ENCODE measurements around the gene STAB1. TPM values are rescaled to one million over a fixed set of nuclear protein-coding genes. Genes with fewer than 3 reads are reported as not detected.

The STAB1 gene
- total and polyA plus RNA-seq, 2 donors (not counting 1 experiment from before 2014, with no cell fraction given), result under 0.01 to 0.09 TPM

DNA sequence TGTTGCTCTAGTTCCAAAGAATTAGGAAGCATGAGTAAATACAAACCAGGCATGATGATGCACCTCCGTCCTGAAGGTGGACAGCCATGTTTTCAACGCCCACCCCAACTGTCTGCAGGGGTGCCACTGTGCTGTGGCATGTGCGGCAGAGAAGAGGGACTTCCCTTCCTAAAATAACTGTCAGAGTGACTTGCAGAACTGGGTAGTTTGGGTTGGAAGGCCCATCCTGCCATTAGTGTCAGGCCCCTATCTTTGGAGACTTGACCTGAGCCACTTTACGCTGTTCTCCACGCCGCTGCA lies 17.4 kb upstream of the STAB1 start:
- TF ChIP-seq EZH2 (IDR thresholded peaks at IDR 0.05; ENCODE audit: low read length, missing control alignments), result no peak
- TF ChIP-seq, protein P1, sequence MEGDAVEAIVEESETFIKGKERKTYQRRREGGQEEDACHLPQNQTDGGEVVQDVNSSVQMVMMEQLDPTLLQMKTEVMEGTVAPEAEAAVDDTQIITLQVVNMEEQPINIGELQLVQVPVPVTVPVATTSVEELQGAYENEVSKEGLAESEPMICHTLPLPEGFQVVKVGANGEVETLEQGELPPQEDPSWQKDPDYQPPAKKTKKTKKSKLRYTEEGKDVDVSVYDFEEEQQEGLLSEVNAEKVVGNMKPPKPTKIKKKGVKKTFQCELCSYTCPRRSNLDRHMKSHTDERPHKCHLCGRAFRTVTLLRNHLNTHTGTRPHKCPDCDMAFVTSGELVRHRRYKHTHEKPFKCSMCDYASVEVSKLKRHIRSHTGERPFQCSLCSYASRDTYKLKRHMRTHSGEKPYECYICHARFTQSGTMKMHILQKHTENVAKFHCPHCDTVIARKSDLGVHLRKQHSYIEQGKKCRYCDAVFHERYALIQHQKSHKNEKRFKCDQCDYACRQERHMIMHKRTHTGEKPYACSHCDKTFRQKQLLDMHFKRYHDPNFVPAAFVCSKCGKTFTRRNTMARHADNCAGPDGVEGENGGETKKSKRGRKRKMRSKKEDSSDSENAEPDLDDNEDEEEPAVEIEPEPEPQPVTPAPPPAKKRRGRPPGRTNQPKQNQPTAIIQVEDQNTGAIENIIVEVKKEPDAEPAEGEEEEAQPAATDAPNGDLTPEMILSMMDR (conservative IDR thresholded peaks at IDR 0.05 in 1 of 2, IDR thresholded peaks at IDR 0.05 in 1 of 2; ENCODE audit: low read depth in 1 of 2, low read length in 2 of 2), result no peak
- H4K20me1 ChIP-seq (ENCODE audit: control insufficient read depth, extremely low read depth, insufficient read depth, low read length), result no peaks in the 10 kb centered on the region
- H3K36me3 ChIP-seq (ENCODE audit: control insufficient read depth, insufficient read depth, low read length), result peaks cover 43% of the 10 kb centered on the region

DNA sequence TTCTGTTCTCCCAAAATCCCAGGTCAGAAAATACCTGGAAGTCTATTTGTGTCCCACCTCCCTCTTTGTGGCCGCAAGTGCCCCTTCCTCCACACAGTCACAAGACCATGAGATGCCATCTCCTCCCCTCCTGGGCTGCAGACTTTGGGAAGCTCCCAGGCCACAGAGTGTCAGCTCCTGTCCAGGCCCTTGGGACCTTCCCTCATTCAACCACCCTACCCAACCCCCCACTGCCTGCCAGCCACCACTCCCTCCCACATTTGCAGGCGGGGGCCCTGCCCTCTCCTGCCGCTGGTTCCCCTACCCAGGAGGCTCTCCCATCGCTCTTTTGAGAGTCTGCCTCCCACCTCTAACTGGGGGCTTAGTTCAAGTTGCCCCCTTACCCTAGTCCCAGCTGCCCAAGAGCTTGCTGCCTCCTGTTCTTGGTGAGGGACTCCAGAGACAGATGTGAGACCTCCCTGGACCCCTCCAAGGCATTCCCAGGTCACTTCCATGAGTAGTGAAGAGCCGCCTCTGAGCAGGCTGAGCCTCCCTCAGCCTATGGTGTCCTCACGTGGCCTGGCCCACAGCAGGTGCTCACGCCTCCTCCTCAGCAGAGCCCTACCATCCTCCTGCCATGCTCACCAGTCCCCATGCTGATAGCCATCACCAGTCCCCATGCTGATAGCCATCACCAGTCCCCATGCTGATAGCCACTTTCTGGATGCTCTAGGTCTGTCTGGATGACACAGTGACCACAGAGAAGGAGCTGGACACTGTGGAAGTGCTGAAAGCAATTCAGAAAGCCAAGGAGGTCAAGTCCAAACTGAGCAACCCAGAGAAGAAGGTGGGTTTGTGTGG lies 15.9 kb upstream of the STAB1 start:
- DNase-seq (ENCODE audit: low read depth in 2 of 2), result no peak
- no peak overlapping the region for H3K27ac ChIP-seq (ENCODE audit: insufficient read depth, low read length)
- H3K4me1 ChIP-seq (ENCODE audit: control insufficient read depth, extremely low read depth, insufficient read depth, low read length), result peaks cover 12% of the 10 kb centered on the region
- H2AFZ ChIP-seq (ENCODE audit: low read length), result no peak overlapping the region
- H3K9me3 ChIP-seq (ENCODE audit: control insufficient read depth, insufficient read depth, low read depth, low read length), result no peaks in the 10 kb centered on the region
- H3K79me2 ChIP-seq (ENCODE audit: control insufficient read depth, insufficient read depth, low read length), result no peaks in the 10 kb centered on the region
- H3K4me2 ChIP-seq (ENCODE audit: extremely low read depth, insufficient read depth, low read length), result no peak overlapping the region
- no peaks in the 10 kb centered on the region for H4K20me1 ChIP-seq (ENCODE audit: control insufficient read depth, extremely low read depth, insufficient read depth, low read length)
- no peaks in the 10 kb centered on the region for H3K27me3 ChIP-seq (ENCODE audit: control insufficient read depth, insufficient read depth, low read length)
- TF ChIP-seq, protein P1 (conservative IDR thresholded peaks at IDR 0.05 in 1 of 2, IDR thresholded peaks at IDR 0.05 in 1 of 2; ENCODE audit: low read depth in 1 of 2, low read length in 2 of 2), result no peak
- TF ChIP-seq EZH2 (IDR thresholded peaks at IDR 0.05; ENCODE audit: low read length, missing control alignments), result no peak
- H3K4me3 ChIP-seq (replicated peaks in 1 of 4; ENCODE audit: control extremely low read depth in 1 of 4, insufficient read depth in 1 of 4, low read depth in 3 of 4, low read length in 4 of 4), result no peak overlapping the region
- peaks cover 34% of the 10 kb centered on the region for H3K36me3 ChIP-seq (ENCODE audit: control insufficient read depth, insufficient read depth, low read length)
- H3K9ac ChIP-seq (ENCODE audit: insufficient read depth, low read length), result no peak overlapping the region

More for the DNA sequence above, 17.4 kb upstream of the STAB1 start:
- no peak overlapping the region for H3K4me2 ChIP-seq (ENCODE audit: extremely low read depth, insufficient read depth, low read length)
- H3K27me3 ChIP-seq (ENCODE audit: control insufficient read depth, insufficient read depth, low read length), result no peaks in the 10 kb centered on the region
- no peaks in the 10 kb centered on the region for H3K79me2 ChIP-seq (ENCODE audit: control insufficient read depth, insufficient read depth, low read length)
- no peak overlapping the region for H3K4me3 ChIP-seq (replicated peaks in 1 of 4; ENCODE audit: control extremely low read depth in 1 of 4, insufficient read depth in 1 of 4, low read depth in 3 of 4, low read length in 4 of 4)
- no peak for DNase-seq (ENCODE audit: low read depth in 2 of 2)
- H3K4me1 ChIP-seq (ENCODE audit: control insufficient read depth, extremely low read depth, insufficient read depth, low read length), result peaks cover 2% of the 10 kb centered on the region
- no peak overlapping the region for H2AFZ ChIP-seq (ENCODE audit: low read length)
- H3K27ac ChIP-seq (ENCODE audit: insufficient read depth, low read length), result no peak overlapping the region
- no peaks in the 10 kb centered on the region for H3K9me3 ChIP-seq (ENCODE audit: control insufficient read depth, insufficient read depth, low read depth, low read length)
- H3K9ac ChIP-seq (ENCODE audit: insufficient read depth, low read length), result no peak overlapping the region

DNA sequence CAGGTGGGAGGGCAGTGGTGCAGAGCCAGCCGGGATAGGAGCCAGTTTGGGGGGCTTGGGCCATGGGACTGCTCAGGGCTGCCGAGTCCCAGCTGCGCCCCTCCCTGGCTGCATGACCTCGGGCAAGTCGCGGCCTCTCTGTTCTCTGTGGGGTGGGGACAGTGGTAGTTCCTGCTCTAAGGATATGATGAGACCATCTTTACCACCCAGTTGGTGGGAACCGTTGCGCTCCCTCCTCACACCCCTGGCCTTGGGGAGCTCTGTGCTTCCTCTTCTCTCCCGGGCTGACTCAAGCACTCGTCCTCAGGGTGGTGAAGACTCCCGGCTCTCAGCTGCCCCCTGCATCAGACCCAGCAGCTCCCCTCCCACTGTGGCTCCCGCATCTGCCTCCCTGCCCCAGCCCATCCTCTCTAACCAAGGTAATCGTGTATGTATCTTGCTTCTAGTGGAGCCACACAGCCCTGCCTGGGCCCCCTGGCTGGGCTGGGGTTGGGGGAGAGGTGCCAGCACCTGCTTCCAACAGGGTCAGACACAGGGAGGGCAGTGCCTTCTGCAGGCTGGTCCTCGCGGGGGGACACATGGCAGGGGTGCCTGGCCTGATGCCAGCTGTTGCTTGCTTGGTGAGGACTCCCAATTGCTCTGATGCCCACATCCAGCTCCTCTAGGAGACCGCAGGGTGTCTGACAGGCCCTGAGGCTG lies 15.1 kb upstream of the STAB1 start:
- no peak for DNase-seq (ENCODE audit: low read depth in 2 of 2)
- Histone ChIP-seq H3K79me2 (ENCODE audit: control insufficient read depth, insufficient read depth, low read length) (no peaks in the 10 kb centered on the region), H3K9me3 (ENCODE audit: control insufficient read depth, insufficient read depth, low read depth, low read length) (no peaks in the 10 kb centered on the region), H3K36me3 (ENCODE audit: control insufficient read depth, insufficient read depth, low read length) (peaks cover 38% of the 10 kb centered on the region), H2AFZ (ENCODE audit: low read length) (no peak overlapping the region), H3K4me1 (ENCODE audit: control insufficient read depth, extremely low read depth, insufficient read depth, low read length) (peaks cover 17% of the 10 kb centered on the region), H3K9ac (ENCODE audit: insufficient read depth, low read length) (no peak overlapping the region), H3K27me3 (ENCODE audit: control insufficient read depth, insufficient read depth, low read length) (no peaks in the 10 kb centered on the region), H3K4me3 (replicated peaks in 1 of 4; ENCODE audit: control extremely low read depth in 1 of 4, insufficient read depth in 1 of 4, low read depth in 3 of 4, low read length in 4 of 4) (no peak overlapping the region), H3K27ac (ENCODE audit: insufficient read depth, low read length) (no peak overlapping the region), H4K20me1 (ENCODE audit: control insufficient read depth, extremely low read depth, insufficient read depth, low read length) (no peaks in the 10 kb centered on the region), H3K4me2 (ENCODE audit: extremely low read depth, insufficient read depth, low read length) (no peak overlapping the region)
- no peak for TF ChIP-seq EZH2 (IDR thresholded peaks at IDR 0.05; ENCODE audit: low read length, missing control alignments)
- TF ChIP-seq, protein P1 (conservative IDR thresholded peaks at IDR 0.05 in 1 of 2, IDR thresholded peaks at IDR 0.05 in 1 of 2; ENCODE audit: low read depth in 1 of 2, low read length in 2 of 2), result no peak
